HG03139 (cell line): ENCODE measurements around the gene CEP126.
A peak's percentile ranks its signal among the peaks of the same experiment; 100 is the strongest.

ENCODE experiments used
- ATAC-seq: cut with Tn5 transposase; IDR thresholded peaks from one replicate; pipeline ENCODE4 v1.9.1; 2021; ENCODE audit not compliant: unreplicated experiment

CEP126 gene

DNA sequence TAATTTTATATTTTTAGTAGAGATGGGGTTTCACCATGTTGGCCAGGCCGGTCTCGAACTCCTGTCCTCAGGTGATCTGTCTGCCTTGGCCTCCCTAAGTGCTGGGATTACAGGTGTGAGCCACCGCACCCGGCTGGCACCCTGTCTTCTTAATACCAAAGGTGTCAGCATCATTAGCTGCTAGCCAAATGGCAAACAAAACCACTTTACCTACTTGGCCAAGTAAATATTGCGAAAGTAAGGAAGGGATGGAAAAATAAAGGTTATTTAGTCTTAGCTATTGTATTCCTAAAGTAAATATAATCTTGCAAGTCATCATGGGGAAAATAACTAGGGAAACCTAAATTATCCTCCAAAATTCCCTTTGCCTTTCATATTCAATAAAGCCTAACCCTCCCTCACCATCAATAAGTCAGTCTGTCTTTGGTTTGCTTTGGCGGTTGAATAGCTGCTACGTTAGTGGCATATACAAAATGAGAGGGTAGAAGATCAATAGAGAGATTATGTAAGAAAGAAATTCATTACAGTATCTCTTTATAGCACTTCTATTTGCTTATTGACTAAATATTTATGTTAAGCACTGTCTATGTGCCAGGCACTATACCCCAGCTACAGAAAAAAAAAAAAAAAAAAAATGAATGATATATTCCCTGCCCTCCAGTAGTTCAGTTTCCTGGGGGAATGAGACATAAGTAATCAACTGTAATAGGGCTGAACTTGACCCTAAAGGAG, 92.2 kb downstream of the CEP126 start:
- no peak for ATAC-seq

DNA sequence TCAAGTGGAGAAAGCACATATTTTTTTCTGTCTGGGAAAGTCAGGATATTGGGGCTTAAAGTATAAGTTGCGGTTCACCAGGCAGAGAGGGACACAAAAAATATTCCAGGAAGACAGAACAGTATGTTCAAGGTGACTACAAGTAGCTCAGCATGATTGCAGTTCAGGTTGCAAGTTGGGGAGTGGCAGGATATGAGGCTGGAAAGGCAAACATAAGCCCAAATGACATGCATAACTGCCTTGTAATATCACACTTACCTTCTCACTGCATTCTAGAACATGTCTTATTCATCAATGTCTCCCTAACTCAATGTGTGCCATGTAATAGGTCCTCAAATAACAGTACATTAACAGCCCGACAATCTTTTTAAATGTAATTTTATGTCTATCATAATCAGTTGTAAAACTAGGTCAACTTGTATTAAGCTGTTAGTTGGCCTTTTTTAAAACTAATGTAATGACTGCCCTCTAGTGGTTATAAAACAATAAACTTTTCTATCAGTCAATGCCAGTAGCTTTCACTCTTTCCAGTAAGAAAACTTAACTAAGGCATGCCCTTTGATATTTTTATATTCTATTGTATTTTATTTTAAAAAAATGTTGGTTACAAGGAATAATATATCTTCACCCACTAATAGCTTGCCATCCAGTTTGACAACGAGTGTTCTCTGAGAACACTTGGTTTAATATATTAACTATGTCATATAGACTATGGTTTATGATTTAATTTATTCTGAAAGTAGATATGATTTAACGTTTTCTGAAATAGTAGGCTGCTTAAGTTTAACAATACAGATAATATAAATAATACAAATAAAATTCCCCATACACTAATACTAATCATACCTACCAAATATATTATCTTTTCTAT, 93.0 kb downstream of the CEP126 start:
- peak; percentile 65 for ATAC-seq

DNA sequence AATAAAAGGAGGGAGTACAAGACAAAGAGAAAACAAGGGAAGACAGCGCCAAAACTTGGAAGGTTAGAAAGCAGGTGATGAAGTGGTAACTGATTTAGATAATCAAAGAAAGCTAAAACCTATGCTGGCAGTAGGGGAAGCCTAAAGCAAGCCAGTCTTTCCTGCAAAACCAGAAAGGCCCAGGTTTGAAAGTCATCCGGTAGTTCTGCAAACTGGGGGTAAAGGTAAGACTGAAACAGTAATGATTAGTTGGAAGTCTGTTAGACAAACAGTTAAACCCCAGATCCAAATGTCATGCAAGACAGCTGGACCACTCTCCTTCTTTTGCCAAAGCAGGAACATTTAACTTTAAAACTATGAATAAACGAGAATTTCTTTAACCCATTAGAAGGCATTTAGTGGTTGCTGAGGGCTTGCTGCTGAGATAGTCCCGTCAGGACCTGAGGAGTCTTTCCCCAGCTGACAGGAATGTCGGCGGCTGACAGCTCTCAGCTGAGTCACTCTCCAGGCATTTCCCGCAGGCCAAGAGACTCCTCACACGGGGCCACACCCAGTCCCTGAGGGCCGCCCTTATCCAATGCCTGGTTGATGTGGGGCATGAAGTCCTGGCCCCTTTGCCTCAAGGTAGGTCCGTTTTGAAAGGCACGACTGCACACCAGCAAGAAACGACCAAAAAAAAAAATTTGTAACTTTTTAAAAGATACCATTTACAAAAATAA, 96.1 kb downstream of the CEP126 start:
- ATAC-seq, result no peak

DNA sequence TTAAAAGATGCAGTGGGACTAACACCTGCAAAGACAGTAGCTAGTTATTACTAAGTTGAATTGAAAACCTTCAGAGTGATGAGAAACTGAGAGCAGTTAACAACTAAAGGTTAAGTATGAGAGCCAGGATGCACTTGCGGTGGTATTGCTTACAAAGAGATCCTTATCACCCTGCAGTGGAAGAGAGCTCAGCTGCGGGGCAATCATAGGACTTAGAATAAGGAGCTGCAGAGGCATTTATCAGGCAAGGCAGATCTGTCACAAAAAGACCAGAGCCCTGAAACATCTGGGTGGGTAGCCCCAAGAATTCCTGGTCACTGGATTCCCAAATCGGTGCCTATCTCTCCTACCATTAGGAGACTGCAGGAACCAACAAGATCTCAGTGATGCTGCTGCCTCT, 98.1 kb downstream of the CEP126 start:
- ATAC-seq, result no peak

DNA sequence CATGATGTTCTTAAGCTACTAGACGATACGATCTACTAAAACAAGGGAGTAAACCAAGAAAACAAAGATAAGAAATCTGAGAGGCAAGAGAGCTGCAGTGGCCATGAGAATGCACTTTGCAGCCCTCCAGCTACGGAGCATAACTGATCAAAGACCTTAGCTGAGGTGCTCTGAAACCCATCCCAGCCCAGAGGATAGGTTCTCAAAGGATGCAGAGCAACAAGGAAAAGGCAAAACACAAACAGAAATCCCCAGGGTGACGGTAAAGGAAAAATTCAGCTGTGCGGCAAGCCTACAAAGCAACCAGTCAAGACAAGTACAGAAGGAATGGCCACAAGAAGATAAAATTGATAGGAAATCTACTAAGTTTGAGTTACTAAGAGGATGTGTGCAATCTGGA, 99.9 kb downstream of the CEP126 start:
- ATAC-seq, result no peak

DNA sequence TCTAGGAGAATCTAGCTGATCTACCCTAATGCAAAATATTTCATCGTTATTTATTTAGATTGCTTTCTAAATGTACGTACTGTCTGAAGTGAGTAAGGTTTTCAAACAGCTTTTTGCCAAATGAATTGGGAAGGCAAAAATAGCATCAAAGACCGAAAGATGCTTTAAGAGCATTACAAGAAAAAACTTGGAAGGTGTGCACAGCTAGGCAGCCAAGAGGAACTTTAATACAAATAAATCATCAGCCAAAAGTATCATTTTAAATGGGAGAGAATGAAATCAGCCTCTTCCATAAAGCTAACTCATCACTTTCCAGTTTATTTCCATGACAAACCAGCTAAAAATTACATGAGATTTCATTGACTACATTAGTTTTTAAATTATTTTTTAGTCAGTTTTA, 102.2 kb downstream of the CEP126 start:
- no peak for ATAC-seq

DNA sequence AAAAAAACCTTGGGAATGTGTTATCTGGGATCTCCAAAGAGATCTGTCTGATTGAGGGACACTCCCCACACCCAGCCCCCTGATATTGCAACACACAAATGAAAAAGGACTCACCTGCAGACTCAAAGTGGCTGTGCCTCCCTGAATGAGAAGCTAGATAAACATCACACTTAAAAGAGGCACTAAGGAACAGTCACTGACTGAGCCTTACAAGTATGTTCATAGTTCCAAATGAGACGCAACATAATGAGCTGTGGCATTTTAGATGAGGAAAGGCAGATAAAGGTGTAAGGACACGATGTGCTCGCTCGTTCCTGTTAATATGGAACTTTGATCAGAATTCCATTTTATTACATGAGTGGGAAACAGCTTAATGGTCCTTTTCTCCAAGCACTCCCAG, 111.4 kb downstream of the CEP126 start:
- no peak for ATAC-seq

DNA sequence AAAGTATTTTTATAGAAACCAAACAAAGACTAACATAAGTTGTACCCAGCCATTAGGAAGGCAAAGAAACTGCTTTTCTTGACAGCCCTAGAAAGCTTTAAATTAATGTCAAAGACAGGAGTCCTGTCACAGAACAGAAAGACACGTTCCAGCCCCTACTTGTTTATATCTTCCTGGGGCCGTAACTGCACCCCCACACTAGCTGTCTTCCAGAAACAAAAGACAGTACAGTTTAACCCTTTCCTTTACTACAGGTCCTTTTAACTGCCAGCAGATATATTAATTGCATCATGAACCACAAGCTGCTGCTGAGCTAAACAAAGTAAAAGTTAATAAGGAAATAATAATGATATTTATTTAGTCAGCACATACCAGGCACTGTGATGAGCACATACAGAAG, 112.1 kb downstream of the CEP126 start:
- no peak for ATAC-seq

DNA sequence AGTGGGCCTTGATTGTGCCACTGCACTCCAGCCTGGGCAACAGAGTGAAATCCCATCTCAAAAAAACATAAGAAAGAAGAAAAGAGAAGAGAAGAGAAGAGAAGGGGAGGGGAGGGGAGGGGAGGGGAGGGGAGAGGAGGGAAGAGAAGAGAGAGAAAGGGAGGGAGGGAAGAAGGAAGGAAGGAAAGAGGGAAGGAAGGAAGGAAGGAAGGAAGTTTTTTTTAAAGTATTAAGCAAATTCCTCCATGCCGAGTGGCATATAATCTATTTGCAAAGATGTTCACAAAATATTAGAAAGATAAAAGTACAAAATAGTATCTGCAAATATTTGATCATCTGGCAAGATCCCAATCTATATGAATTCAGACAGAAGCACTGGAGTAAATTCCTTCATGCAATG, 121.9 kb downstream of the CEP126 start:
- no peak for ATAC-seq

DNA sequence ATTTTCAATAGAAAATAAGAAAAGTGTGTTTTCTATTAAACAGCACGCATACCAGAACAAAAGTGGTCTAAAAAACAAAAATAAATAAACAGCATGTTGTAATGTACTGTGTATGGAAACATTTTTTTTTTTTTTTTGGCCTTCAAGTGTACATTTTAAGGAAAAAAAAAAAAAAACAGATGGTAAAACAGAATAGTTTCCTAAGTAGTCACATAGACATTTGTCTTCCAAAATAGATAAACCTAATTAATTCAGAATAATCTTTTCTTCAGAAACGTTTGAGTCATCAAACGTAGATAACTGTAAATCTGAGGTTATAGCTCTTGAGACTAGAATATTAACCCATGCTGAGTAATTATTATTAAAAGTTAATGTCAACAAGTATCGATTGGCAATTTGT, 132.0 kb downstream of the CEP126 start:
- ATAC-seq, result no peak

DNA sequence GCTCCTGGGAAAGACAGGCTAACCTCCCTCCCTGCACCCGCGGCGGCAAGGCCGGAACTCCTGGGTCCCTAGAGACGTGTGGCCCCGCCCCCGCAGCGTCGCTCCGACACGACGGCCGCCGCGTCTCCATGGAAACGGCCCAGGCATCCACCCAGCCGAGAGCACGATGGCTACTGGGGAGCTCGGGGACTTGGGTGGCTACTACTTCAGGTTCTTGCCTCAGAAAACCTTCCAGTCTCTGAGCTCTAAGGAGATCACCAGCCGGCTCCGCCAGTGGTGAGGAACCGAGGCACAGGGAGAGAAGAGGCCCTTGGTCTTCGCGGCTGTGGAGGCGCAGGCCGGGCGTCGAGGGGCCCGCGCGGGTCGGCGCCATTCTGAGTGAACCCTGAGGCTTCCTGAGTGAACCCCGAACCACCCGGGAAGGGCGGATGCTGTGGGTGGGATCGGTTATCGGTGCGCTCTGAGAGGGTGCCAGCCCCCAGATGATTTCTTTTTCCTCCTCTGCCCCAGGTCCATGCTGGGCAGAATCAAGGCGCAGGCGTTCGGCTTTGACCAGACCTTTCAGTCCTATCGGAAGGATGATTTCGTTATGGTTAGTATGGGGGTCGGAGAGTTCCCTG, 132.6 kb downstream of the CEP126 start, which contains the start of gene CFAP300:
TSS of gene CFAP300 (plus strand) at position 133 of the 620 bp plus-strand sequence. CDS start at position 167, 34 bp downstream.
- ATAC-seq, result peak; percentile 53
